K562 (cell line): ENCODE measurements around the gene RRAD. TPM values are rescaled to one million over a fixed set of nuclear protein-coding genes. Genes with fewer than 3 reads are reported as not detected.

ENCODE experiments used
- BCL6 ChIP-seq: fragments of 250-450 bp; sonication (Bioruptor Pico); IDR thresholded peaks from 2 replicates; pipeline ENCODE4 v1.4.0; 2020
- CBX8 ChIP-seq: fragments of 200-600 bp; sonication (generic); IDR thresholded peaks from 2 replicates; pipeline ENCODE4 v1.6.1; 2012; ENCODE audit warnings: borderline replicate concordance, mixed run types, low read depth, mild to moderate bottlenecking, moderate library complexity, mixed read lengths, low read length, control low read depth, inconsistent platforms; ENCODE audit not compliant: poor library complexity, severe bottlenecking; ENCODE audit errors: extremely low read depth
- DNMT1 ChIP-seq: fragments of 450-650 bp; IDR thresholded peaks from 2 replicates; pipeline ENCODE4 v1.6.1; 2016; ENCODE audit warnings: antibody characterized with exemption, mild to moderate bottlenecking
- EGR1 ChIP-seq: fragments of 450-650 bp; conservative IDR thresholded peaks from 2 replicates; pipeline ENCODE4 v1.6.1; 2017; ENCODE audit warnings: mild to moderate bottlenecking
- ETS2 ChIP-seq: IDR thresholded peaks from 2 replicates; pipeline ENCODE4 v1.6.1; 2016; ENCODE audit warnings: borderline replicate concordance, missing genetic modification characterization, mild to moderate bottlenecking, moderate library complexity, missing compliant biosample characterization; ENCODE audit not compliant: poor library complexity, severe bottlenecking
- HMG20A ChIP-seq: fragments of 450-650 bp; formaldehyde crosslinking; conservative IDR thresholded peaks from 2 replicates; pipeline ENCODE4 v1.4.0; 2020; ENCODE audit warnings: mild to moderate bottlenecking, mixed read lengths
- MAFF ChIP-seq: IDR thresholded peaks from 2 replicates; pipeline ENCODE4 v1.6.1; 2012; ENCODE audit warnings: low read length, improper control_type of control experiment
- MAFG ChIP-seq: fragments of 450-650 bp; conservative IDR thresholded peaks from 2 replicates; pipeline ENCODE4 v1.6.1; 2016; ENCODE audit warnings: missing genetic modification characterization, missing compliant biosample characterization
- PYGO2 ChIP-seq: fragments of 450-650 bp; IDR thresholded peaks from 2 replicates; pipeline ENCODE4 v1.6.1; 2016; ENCODE audit warnings: mild to moderate bottlenecking, missing genetic modification characterization, moderate library complexity, missing compliant biosample characterization
- RBM15 ChIP-seq: fragments of 200-400 bp; formaldehyde crosslinking; IDR thresholded peaks from 2 replicates; pipeline ENCODE4 v1.6.1; 2018; ENCODE audit warnings: mild to moderate bottlenecking, low read length, moderate library complexity; ENCODE audit not compliant: insufficient read depth
- RFX5 ChIP-seq: IDR thresholded peaks from 2 replicates; pipeline ENCODE4 v1.6.1; 2011; ENCODE audit warnings: low read depth, mild to moderate bottlenecking, improper control_type of control experiment, low read length
- RFX7 ChIP-seq: fragments of 250-450 bp; sonication (Bioruptor Pico); IDR thresholded peaks from 2 replicates; pipeline ENCODE4 v1.5.1; 2021; ENCODE audit warnings: mild to moderate bottlenecking
- SREBF2 ChIP-seq: sonication (generic); formaldehyde crosslinking; IDR thresholded peaks from 2 replicates; pipeline ENCODE4 v1.4.0; 2020; ENCODE audit warnings: mild to moderate bottlenecking, missing genetic modification reagents
- TAF7 ChIP-seq: fragments of 450-650 bp; IDR thresholded peaks from 2 replicates; pipeline ENCODE4 v1.6.1; 2016; ENCODE audit warnings: missing genetic modification characterization, missing compliant biosample characterization
- TOE1 ChIP-seq, 2 experiments: fragments of 450-650 bp in 1 of 2; sonication (generic) in 1 of 2; formaldehyde crosslinking in 1 of 2; IDR thresholded peaks; 2 replicates each; pipeline versions ENCODE4 v1.7.1 to v1.8.0; 2016 to 2022; ENCODE audit warnings: borderline replicate concordance in 2 of 2, mild to moderate bottlenecking in 2 of 2, antibody characterized with exemption in 1 of 2, inconsistent platforms in 1 of 2, low read depth in 1 of 2, missing genetic modification reagents in 1 of 2, moderate library complexity in 1 of 2
- ZNF76 ChIP-seq: fragments of 250-450 bp; sonication (Bioruptor Pico); IDR thresholded peaks from 2 replicates; pipeline ENCODE4 v1.4.0; 2020; ENCODE audit warnings: mild to moderate bottlenecking, moderate library complexity, borderline replicate concordance
- ZNF764 ChIP-seq: fragments of 250-450 bp; sonication (Bioruptor Pico); IDR thresholded peaks from 2 replicates; pipeline ENCODE4 v1.4.0; 2020; ENCODE audit warnings: low read depth, mild to moderate bottlenecking, moderate library complexity
- polyA plus RNA-seq, 8 experiments: library from polyadenylated mRNA; depleted of rRNA in 4 of 8; stranded (reverse) in 5 of 8; unstranded in 3 of 8; fragments of >200 nt; fragmentation: Nextera tagmentation in 2 of 8; fragmentation: Illumina TruSeq in 1 of 8; extraction: Ambion mirVana in 2 of 8; extraction: Trizol in 1 of 8; gene quantifications; 2 replicates each; pipeline versions ENCODE4 v1.2.1 to v1.2.3, GENCODE V29; 2011 to 2014; ENCODE audit warnings: inconsistent platforms in 1 of 8, missing spikeins in 1 of 8
- total RNA-seq, 7 experiments: library from RNA; depleted of rRNA in 6 of 7; stranded (reverse); fragments of >200 nt in 6 of 7; fragmentation: Illumina TruSeq in 2 of 7; extraction: Trizol in 2 of 7; gene quantifications; 2 replicates each; pipeline versions ENCODE4 v1.2.1 to v1.2.3, GENCODE V29; 2011 to 2021; ENCODE audit warnings: low replicate concordance in 1 of 7
- TF ChIP-seq, protein P1 (sequence below): fragments of 250-450 bp; sonication (Bioruptor Pico); IDR thresholded peaks from 2 replicates; pipeline ENCODE4 v1.5.0; 2021; ENCODE audit warnings: mild to moderate bottlenecking, moderate library complexity
- TF ChIP-seq, protein P2 (sequence below): fragments of 450-650 bp; IDR thresholded peaks from 2 replicates; pipeline ENCODE4 v1.6.1; 2017; ENCODE audit warnings: antibody characterized with exemption
- TF ChIP-seq, protein P3 (sequence below): fragments of 250-450 bp; sonication (Bioruptor Pico); IDR thresholded peaks from 2 replicates; pipeline ENCODE4 v1.5.0; 2020; ENCODE audit warnings: mild to moderate bottlenecking, borderline replicate concordance

The RRAD gene
- total and polyA plus RNA-seq, 9 of the 15 experiments (the other 6 are each of a cell fraction or from before 2014, with no cell fraction given): 0.09 to 0.20 (median 0.13) TPM; not detected in 5

DNA sequence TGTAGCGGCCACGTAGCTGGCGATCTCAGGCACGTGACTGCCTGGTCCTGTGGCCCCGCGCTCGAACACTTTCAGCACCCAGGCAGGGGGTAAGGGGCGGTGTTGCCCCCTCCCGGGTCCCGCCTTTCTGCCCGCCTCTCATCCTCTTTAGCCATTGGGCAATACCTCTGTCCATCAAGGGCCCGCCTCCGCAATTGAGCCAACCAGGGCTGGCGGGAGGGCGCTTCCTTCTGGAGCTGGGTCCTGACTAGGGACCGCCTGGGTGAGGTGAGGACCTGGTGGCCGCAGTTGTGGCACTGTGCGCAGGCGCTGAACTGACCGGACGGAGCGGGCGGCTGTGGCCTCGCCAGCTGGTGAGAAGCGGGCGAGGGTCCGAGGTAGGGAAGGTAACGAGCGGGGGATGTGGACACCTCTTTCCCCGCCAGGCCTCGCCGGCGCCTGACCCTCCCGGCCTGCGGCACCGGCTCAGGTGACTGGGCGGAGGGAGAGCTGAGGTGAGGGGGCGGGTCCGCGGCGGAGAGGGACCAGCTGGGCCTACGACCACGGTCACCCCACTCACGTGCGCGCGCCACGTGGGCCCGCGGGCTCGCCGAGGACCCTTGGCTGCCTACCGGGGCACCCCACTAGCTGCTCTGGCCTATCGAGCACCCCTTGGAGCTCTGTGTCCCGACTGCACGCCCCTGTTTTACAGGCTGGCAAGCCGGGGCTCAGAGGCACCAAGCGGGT lies 44.9 kb downstream of the RRAD start, which contains the start of gene PDP2 (continued):
- TF ChIP-seq, protein P1, sequence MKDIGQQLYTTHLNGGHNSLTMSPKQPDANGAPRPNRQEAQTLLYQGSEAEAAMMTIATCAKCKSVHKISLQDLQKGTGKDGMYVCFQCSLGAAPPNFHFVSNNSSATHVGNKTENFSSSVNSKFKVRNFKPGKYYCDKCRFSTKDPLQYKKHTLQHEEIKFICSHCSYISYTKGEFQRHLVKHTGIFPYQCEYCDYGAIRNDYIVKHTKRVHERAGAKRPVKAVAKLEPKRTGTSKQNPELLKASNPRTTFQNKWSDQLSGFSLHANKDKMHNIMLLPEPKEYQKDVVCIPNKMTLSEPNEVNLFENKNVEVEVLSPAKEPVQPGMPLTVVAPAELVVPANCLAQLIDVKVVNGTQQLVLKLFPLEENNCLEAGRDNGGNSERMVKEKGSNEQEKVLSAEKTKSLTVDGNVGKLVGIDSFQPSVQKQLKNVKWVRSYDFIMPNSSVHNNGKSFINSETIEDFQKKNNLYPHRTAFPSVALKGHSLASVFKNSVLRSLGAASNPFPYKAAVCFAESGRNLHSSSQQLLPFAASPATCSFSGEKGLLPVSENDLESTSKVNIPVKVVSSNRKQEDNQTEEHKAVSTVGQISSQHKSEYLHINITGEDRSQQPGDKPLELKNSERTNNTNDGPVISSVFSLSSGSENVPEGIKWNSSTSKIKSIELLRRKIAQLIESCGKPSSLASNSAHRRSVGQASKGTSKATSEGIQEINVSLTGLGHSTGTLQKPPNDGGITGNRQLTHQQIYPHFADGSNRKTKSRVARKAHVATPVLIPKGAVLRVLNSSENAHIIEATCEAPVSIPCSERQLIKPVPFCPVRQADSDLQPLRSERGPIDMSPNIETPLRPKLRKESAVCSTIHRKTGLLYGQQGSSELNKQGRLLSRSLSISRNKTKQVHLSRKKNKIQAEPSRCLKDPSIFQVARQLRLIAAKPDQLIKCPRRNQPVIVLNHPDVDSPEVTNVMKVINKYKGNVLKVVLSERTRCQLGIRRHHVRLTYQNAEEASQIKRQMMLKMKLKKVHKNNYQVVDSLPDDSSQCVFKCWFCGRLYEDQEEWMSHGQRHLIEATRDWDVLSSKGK (CRISPR knock-in tag): no peak
- TF ChIP-seq TOE1 (IDR thresholded peaks at IDR 0.05; ENCODE audit: borderline replicate concordance) (peak; percentile 41; the same call in 1 of the 2 replicates), TOE1 (CRISPR knock-in tag; IDR thresholded peaks at IDR 0.05; ENCODE audit: borderline replicate concordance, low read depth) (no peak), ZNF764 (CRISPR knock-in tag) (no peak), RFX7 (no peak), EGR1 (peak; percentile 60; the same call in 1 of the 2 replicates), RBM15 (no peak), DNMT1 (no peak), HMG20A (CRISPR knock-in tag) (no peak), MAFG (no peak), BCL6 (CRISPR knock-in tag) (no peak), ZNF76 (CRISPR knock-in tag) (no peak), ETS2 (tag) (no peak), RFX5 (no peak), SREBF2 (CRISPR knock-in tag) (no peak), TAF7 (tag) (no peak), CBX8 (no peak), MAFF (no peak), PYGO2 (tag) (no peak)
- TF ChIP-seq, protein P2, sequence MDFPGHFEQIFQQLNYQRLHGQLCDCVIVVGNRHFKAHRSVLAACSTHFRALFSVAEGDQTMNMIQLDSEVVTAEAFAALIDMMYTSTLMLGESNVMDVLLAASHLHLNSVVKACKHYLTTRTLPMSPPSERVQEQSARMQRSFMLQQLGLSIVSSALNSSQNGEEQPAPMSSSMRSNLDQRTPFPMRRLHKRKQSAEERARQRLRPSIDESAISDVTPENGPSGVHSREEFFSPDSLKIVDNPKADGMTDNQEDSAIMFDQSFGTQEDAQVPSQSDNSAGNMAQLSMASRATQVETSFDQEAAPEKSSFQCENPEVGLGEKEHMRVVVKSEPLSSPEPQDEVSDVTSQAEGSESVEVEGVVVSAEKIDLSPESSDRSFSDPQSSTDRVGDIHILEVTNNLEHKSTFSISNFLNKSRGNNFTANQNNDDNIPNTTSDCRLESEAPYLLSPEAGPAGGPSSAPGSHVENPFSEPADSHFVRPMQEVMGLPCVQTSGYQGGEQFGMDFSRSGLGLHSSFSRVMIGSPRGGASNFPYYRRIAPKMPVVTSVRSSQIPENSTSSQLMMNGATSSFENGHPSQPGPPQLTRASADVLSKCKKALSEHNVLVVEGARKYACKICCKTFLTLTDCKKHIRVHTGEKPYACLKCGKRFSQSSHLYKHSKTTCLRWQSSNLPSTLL: no peak
- TF ChIP-seq, protein P3, sequence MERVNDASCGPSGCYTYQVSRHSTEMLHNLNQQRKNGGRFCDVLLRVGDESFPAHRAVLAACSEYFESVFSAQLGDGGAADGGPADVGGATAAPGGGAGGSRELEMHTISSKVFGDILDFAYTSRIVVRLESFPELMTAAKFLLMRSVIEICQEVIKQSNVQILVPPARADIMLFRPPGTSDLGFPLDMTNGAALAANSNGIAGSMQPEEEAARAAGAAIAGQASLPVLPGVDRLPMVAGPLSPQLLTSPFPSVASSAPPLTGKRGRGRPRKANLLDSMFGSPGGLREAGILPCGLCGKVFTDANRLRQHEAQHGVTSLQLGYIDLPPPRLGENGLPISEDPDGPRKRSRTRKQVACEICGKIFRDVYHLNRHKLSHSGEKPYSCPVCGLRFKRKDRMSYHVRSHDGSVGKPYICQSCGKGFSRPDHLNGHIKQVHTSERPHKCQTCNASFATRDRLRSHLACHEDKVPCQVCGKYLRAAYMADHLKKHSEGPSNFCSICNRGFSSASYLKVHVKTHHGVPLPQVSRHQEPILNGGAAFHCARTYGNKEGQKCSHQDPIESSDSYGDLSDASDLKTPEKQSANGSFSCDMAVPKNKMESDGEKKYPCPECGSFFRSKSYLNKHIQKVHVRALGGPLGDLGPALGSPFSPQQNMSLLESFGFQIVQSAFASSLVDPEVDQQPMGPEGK (CRISPR knock-in tag): no peak
